HG02759 (cell line): Measurements from ENCODE around the gene ARHGAP24.
"Not testable (repeated sequence)": the region's sequence is repeated elsewhere in the genome, so short reads cannot be mapped to it uniquely, and the experiment has no call there.

Experiments
- ATAC-seq: cut with Tn5 transposase; IDR thresholded peaks from one replicate; pipeline ENCODE4 v1.9.1; 2021; ENCODE audit warnings: mild to moderate bottlenecking, moderate library complexity; ENCODE audit not compliant: unreplicated experiment

ARHGAP24 gene

DNA sequence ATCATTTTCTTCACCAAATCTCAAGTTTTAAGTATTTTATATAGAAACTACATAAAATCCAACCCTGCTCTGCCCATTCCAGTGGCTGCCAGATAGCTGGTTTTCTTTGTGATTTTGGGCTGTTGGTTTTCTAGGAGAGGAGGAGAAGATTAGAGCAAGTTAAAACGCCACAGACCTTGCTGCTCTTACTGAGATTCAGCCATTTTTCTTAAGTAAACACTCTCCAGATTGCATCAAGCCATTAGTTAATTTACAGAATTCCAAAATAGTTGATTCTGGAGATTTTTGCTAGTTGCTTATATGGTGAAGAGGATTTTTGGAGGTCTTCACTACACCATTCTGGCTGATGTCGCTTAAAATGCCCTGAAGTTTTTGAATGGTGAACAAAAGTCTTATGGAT, 518.7 kb downstream of the ARHGAP24 start:
- ATAC-seq = no peak

DNA sequence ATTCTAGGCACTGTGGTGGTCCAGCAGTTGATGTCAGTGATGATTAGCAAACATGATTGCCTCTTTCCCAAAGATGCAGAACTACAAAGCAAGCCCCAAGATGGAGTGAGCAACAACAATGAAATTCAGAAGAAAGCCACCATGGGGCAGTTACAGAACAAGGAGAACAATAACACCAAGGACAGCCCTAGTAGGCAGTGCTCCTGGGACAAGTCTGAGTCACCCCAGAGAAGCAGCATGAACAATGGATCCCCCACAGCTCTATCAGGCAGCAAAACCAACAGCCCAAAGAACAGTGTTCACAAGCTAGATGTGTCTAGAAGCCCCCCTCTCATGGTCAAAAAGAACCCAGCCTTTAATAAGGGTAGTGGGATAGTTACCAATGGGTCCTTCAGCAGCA, 519.6 kb downstream of the ARHGAP24 start:
- no peak for ATAC-seq

DNA sequence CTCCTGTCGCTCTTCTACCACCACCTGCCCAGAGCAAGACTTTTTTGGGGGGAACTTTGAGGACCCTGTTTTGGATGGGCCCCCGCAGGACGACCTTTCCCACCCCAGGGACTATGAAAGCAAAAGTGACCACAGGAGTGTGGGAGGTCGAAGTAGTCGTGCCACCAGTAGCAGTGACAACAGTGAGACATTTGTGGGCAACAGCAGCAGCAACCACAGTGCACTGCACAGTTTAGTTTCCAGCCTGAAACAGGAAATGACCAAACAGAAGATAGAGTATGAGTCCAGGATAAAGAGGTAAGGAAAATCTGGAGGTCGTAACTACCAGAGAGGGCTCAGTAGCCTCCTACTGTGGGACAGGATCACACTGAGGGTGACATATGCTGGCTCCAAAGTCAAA, 520.4 kb downstream of the ARHGAP24 start:
- peak; percentile 47 for ATAC-seq

DNA sequence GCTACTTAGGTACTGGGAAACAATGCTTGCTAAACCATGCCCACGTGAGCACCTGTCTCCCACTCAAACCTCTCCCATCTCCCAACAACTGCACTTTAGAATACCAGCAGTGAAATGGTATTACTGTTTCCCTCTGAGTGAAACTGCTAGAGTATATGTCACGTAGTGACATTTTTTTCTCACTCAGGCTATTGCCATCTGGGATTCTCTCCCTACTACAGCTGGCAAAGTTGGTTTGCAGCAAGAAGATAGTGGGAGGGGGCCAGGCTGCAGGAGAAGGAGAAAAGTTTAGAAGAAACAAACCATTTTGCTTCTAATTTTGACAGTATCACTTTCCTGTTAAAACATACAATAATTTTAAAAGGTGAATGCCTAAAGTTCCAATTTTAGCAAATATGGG, 526.6 kb downstream of the ARHGAP24 start:
- ATAC-seq = no peak

DNA sequence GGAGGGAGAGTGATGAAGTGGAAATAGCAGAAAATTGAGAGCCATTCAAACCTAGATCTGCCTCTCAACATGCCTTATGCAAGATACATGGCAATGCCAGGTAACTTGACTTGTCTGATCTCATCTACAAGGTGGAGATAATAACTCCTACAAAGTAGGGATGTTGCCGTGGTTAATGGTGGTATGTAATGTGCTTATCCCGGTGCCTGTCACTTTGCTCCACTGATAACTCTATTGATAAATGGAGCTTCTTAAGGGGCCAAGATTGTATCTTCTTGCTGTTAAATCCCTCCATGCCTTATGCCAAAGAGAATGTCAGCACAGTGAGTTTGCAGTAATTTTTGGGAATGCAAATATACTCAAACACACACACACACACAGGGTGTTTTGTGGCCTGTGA, 529.1 kb downstream of the ARHGAP24 start:
- no peak for ATAC-seq

DNA sequence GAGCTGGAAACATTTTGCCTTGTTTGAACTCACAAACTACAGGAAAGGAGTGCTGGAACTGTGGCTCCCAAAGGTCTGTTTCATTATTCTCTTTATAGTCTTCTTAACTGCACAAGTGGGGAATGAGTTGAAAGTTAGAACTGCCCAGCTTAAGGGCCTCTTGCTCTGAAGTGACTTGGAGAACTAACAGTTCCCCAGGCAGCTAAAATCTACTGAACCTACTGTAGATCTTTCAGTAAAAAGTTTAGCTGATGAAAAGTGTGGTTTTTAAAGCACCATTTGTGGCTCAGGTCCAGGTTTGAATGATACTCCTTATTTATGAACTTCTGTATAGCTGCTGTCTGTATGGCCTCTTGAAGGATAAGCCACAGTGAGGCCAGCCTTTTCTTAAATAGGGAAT, 531.1 kb downstream of the ARHGAP24 start:
- no peak for ATAC-seq

DNA sequence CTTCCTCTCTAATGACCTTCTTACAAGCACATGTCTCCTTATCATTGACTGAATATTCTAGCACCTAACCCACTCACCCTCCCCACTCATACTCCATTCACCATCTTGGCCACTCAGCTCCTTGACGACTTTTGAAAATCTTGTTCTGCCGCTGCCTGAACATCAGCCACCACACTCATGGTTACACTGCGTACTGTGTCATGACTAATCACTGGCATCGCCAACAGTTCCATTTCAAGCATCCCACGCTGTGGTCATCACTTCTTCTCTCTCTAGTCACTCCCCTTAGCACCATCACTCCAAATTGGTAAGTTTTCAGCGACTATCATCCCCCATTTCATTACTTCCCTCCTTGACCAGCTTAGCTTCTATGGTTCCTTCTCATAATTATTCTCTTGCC, 532.1 kb downstream of the ARHGAP24 start:
- ATAC-seq = no peak

DNA sequence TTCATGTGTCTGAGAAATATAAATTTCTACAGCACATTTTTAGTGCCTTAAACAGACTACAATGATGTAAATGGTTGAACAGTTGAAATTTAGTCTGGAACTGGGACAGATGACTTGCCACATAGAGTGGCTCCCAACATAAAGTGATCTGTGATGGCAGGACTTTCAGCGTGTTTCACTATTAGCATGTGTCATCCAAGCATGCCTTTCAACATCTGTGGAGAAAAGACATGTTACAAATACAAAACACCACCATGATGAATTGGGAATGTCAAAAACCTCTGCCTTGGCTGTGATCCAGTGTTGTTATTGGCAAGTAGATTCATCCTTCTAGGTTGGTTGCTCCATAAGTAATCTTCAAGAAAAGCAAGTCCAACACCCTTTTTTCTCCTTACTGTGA, 536.2 kb downstream of the ARHGAP24 start:
- no peak for ATAC-seq

DNA sequence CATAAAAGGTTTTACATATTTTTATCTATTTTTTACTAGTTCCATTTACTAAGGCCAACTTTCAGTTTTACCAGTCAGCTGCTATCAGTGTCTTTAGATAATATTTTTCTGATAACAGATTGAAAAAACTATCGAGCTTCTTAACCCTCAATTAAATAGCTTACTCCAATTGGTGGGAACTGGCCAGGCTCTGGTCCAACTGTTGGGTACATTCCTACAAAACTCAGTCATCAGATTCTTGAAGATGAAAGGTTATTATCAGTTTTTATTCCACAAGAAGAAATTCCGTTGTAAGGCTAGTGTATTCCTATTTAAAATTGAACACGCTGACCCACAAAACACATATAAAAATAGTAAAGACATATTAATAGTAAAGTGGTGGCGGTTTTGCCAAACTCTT, 538.7 kb downstream of the ARHGAP24 start:
- no peak for ATAC-seq

DNA sequence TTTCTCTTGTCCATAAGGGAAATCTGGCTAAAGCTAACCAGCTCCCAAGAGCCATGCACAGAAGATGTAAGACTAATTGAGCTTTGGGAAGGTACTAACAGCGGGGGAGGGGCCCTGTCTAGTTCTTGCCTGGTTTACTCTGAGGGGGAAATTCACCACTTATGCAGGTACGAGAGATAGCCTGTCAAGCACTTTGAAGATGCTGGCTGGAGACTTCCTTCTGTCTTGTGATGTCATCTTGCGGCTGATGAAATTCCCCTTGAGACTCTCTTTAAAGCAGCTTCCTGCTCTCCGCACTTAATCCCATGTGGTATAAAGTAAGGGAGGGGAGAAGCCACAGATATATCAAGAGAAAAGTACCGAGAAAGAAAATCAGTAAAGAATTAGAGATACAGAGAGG, 539.6 kb downstream of the ARHGAP24 start:
- ATAC-seq = peak; percentile 88

DNA sequence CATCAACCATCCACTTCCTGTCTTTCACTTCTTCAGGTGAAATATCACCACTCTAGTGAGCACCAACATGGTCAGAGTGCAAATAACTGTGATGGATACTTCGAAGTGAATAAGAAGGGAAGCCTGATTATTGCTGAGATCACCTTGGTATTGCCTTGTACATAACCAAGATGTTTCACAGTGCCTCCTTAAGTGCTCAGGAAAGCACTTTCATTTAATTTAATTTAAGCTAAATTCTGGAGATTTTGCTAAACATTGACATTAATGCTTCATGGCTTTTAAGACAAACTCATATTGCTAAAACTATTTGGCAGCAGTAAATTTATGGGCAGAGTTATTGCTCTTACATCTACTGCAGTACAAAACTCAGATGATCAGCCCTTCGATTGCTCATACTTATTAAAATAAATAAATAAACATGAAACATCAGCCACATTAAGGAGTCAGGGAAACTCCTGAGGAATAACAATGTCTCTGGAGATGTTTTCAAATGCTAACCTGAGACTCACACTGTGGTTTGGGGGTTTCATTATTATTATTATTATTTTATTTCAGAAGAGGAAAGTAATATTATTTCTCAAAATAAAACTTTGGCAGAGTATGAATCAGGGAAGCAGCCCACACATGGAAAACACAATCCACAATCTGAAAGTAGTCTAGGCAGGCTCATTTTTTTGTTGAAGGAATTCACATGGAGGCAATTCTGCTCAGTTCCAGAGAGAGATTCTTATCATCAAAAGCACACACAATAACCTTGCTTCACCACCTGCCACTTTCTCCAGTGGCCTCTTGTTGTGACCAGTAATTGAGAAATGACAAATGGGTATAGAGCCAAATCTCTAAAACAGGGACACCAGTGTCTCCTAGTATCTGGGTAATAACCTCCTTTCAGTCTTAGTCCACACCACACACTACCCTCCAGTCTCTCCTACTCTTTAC, 540.7 kb downstream of the ARHGAP24 start:
- peak; percentile 38 for ATAC-seq

DNA sequence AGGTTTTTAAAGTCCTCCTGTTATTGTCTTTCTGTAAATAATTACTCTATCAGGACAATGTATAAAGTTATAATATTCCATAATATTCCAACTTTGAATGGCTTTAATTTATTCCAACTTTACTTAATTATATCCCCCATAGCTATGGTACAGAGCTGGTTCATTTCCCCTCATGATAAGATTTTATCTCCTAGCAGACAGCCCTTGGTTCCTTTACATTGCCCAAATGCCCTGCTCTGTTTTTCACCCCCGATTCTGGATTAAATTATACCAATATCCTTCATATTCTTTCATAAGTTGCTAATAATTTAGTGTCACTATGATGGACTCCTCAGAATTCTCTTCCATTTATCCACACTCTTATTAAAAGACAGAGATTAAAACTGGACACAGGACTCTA, 544.4 kb downstream of the ARHGAP24 start:
- no peak for ATAC-seq

DNA sequence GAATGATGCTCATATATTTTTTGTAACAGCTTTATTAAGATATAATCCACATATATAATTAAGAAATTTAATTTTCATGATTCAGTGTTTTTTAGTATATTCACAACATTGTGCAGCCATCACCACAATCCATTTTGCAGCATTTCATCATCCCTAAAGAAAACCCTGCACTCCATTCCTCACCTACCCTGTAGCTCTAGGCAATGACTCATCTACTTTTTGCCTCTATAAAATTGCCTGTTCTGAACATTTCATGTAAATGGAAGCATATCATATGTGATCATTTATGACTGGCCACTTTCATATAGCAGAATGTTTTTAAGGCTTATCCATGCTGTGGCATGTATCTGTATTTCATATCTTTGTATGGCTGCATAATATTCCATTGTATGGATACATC, 545.0 kb downstream of the ARHGAP24 start:
- no peak for ATAC-seq

DNA sequence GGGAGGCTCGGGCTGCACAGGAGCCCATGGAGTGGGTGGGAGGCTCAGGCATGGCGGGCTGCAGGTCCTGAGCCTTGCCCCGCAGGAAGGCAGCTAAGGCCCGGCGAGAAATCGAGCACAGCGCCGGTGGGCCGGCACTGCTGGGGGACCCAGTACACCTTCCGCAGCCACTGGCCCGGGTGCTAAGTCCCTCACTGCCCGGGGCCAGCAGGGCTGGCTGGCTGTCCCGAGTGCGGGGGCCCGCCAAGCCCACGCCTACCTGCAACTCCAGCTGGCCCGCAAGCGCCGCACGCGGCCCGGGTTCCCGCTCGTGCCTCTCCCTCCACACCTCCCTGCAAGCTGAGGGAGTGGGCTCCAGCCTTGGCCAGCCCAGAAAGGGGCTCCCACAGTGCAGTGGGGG, 546.7 kb downstream of the ARHGAP24 start:
- ATAC-seq = not testable (repeated sequence)

DNA sequence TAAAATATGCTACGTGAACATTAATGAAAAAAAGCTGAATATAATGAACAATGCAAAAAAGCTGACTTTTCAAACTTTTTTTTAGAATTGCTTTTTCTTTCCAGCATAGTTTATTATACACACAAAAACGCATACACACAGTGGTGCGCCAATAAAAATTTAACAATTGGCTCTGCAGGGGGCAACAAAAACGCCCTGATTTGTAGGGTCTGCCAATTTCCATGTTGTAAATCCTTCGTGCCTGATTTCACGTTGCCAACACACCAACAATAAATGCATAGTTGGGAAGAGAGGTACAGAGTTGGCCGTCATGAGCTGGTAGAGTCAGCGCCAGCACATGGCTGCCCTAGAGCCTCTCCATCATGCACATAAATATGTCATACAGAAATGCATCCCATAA, 551.8 kb downstream of the ARHGAP24 start:
- no peak for ATAC-seq

DNA sequence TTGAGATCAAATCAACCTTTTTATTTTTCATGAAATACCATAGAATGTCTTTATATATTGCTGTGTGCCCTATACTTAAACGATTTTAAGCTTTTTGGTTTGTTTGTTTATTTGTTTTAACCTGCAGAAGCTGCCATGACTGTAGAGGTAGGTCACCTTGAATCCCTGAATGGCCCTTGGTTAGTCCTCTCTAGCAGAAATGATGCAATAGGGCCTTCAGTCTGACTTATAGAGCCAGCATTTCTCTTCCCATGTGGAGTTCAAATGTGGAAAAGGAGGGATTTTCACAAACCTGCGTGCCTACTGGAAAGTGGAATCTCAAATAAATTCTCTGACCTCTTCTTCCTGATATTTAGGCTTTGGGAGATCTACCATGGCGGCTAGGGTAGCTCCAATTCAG, 557.0 kb downstream of the ARHGAP24 start:
- ATAC-seq = no peak

DNA sequence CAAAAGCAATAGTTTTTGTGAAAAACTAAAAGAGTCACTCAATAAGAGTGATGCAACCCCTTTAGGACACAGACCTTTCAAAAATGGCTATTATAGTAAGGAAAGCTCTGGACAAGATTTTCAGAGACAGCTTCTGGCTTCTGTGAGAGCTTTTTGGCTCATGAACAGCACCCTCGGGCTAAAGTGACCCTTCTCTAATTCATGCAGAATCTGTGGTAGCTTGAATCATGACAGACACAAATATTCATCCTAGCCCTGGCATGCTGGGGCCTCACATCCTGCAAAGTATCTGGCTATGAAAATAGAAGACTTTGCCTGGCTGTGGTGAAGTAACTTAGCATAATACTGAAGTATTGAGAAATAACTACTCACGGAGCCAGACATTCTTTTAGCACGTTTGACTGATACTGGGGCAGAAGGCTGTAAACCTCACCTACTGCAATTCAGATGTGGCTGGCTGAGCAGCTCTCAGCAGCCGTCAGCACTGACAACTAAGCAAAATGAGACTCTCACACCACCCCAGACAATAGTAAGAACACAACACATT, 557.6 kb downstream of the ARHGAP24 start:
- no peak for ATAC-seq

DNA sequence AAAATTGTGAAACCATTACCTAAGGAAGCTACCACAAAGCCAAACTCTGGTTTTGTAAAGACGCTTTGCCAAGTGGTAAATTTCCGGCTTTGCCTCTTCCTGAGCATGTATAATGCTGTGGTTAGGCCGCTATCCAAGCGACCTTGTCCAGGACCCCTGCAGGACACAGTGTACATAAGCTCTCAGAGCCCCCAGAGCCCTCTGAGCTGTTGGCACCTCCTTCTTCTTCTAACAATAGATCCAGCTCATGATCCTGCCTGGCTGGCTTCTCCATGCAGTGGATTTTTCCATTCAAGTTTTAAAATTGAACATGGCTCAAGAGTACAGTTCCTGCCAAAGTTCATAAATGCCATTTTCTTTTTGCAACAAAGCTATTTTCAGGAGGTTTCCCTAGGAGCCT, 558.2 kb downstream of the ARHGAP24 start:
- no peak for ATAC-seq

DNA sequence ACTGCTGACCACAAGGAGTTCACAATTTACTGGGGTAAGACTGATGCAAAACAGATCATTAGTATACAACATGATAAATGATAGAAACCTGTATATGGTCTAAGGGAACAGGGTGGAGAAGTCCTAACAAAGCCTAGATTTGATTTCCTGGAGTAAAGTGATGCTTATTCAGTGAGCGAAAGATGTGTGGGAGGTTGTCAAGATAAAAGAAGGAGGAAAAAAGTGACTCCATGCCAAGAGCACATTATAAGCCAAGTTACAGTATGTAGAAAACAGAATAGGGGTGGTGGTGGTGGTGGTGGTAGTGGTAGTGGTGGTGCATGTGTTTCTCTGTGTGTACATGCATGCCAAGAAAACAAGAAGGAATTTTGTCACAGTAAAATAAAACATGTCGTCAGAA, 559.7 kb downstream of the ARHGAP24 start:
- no peak for ATAC-seq

DNA sequence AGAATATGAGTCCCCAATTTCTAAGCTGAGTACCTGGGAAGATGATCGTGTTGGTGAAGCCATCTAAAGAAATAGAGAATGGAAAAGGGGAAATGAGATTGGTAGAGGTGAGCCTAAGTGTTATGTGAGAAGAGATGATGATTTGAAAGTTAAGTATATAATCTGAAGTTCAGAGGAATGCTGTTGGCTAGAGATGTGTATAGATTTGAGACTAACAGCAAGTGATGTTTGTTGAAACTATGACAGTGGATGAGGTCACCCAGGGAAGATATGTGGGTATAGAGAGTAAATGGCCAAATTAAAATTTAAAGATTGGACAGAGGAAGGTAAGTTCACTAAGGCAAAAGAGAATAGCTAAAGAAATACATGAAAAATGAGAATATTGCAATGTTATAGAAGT, 560.7 kb downstream of the ARHGAP24 start:
- ATAC-seq = no peak

DNA sequence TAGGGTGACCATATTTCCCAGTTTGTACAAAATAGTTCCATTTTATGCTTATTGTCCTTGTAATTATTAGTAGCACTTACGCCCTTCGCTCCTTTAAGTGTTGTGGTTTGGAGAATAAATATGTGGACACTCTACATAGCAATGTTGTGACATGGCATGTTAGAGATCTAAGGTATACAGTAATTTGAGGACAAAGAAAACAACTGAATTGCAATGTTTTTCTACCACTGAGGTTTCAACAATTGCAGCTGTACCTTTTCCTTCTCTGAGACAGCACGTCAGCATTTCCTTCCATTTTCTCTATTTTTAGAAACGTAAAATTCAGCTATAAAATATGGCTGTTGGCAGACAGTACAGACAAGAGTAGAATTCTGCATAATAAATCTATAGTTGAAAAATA, 561.8 kb downstream of the ARHGAP24 start:
- ATAC-seq = no peak

DNA sequence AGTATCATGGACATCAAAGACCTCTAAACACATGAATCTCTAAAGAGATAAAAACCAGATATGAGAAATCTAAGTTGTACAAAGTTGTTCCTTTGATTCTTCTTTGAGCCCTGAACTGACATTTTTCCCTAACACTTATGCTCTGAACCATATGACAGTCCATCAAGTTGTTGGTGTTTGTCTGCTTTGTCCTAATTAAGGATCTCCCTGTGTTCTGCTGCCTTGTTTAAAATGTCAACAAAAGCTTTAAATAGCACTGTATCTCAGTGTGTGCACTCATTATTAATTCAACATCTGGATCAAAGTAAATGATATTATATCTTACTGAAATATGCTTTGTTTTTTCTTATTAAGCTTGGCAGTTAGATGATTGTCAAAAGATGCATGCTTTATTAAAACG, 563.1 kb downstream of the ARHGAP24 start:
- no peak for ATAC-seq
